ENCODE results near the gene CACNA2D2. TPM values are rescaled to one million over a fixed set of nuclear protein-coding genes. Genes with fewer than 3 reads are reported as not detected.
A peak's percentile ranks its signal among the peaks of the same experiment; 100 is the strongest.

The CACNA2D2 gene
- total and polyA plus RNA-seq, 2 of the 13 experiments (the other 11 are each of a cell fraction or from before 2014, with no cell fraction given) = not detected

GRCh38 chr3:50350527-50351322 is 152.7 kb downstream of the CACNA2D2 start, which contains the start of the genes CYB561D2 and NPRL2 (continued):
- TF ChIP-seq ATF2 (CRISPR knock-in tag; IDR thresholded peaks at IDR 0.05) (peak; percentile 58; the same call in 1 of the 2 replicates), SIN3A (IDR thresholded peaks at IDR 0.05; ENCODE audit: borderline replicate concordance, low read depth, low read length) (peak; percentile 60; the same call in 1 of the 2 replicates), ZNF746 (CRISPR knock-in tag; IDR thresholded peaks at IDR 0.05) (peak; percentile 49; the same call in 1 of the 2 replicates), MED8 (CRISPR knock-in tag; IDR thresholded peaks at IDR 0.05; ENCODE audit: insufficient replicate concordance) (peak; percentile 75), ZNF850 (CRISPR knock-in tag; conservative IDR thresholded peaks at IDR 0.05) (peak; percentile 70; the same call in 1 of the 2 replicates), NFAT5 (CRISPR knock-in tag; IDR thresholded peaks at IDR 0.05) (peak; percentile 99), ZNF18 (CRISPR knock-in tag; IDR thresholded peaks at IDR 0.05; ENCODE audit: insufficient replicate concordance) (peak; percentile 92), ZNF646 (CRISPR knock-in tag; IDR thresholded peaks at IDR 0.05) (no peak), IRF9 (CRISPR knock-in tag; IDR thresholded peaks at IDR 0.05; ENCODE audit: borderline replicate concordance) (peak; percentile 90), ZNF292 (CRISPR knock-in tag; IDR thresholded peaks at IDR 0.05; ENCODE audit: borderline replicate concordance, low read depth) (peak; percentile 77; the same call in 1 of the 2 replicates)

Measured in HepG2 (cell line).